HCT116 (cell line): ENCODE data around the gene ANKZF1. TPM values are rescaled to one million over a fixed set of nuclear protein-coding genes. Genes with fewer than 3 reads are reported as not detected.

Experiments used
- ATAC-seq: fragments of 200-7000 bp; cut with Tn5 transposase; 2 replicates; pipeline ENCODE4 v1.9.1; 2020; ENCODE audit warnings: mild to moderate bottlenecking, moderate library complexity
- BruUV-seq: library from RNA; stranded (reverse); fragments of 400-500 nt; replicated peaks from 2 replicates; lab custom pipeline; 2021; lab: Mats Ljungman, UMichigan
- CTCF ChIA-PET: fragments of 300-600 bp; sonication (Branson Sonifier 250); formaldehyde crosslinking; loops from one replicate; lab custom pipeline; 2021; ENCODE audit warnings: antibody characterized with exemption; lab: Charles Lee
- POLR2A ChIA-PET: fragments of 300-600, 350-600 bp; sonication (Branson Sonifier 250); formaldehyde crosslinking; loops from one replicate; lab custom pipeline; 2021; ENCODE audit warnings: antibody characterized with exemption; lab: Charles Lee
- RAD21 ChIA-PET, 2 experiments: fragments of 300-600 bp; sonication (Branson Sonifier 250); formaldehyde crosslinking; loops; one replicate each; lab custom pipeline; 2023; ENCODE audit warnings: low total read pairs in 2 of 2; ENCODE audit not compliant: uncharacterized antibody in 2 of 2, unreplicated experiment in 2 of 2, low non-redundant PET in 1 of 2; lab: Charles Lee
- DNase-seq: peaks from one replicate; pipeline ENCODE4 v3.0.0-alpha.2; 2010; ENCODE audit warnings: low read depth, low spot score
- H2AFZ ChIP-seq: fragments of 200-600 bp; shearing (Covaris generic), sonication (generic); 2 replicates; pipeline ENCODE4 v1.6.1; 2017; ENCODE audit warnings: low read depth, mixed run types, mixed read lengths, antibody characterized with exemption, low read length; ENCODE audit not compliant: poor library complexity, severe bottlenecking
- H3K27ac ChIP-seq: 2 replicates; pipeline ENCODE4 v1.5.1; 2012; ENCODE audit warnings: low read depth, low read length
- H3K27me3 ChIP-seq: fragments of 200-600 bp; sonication (generic); 2 replicates; pipeline ENCODE4 v1.6.1; 2016; ENCODE audit warnings: mixed run types, low read length, mixed read lengths; ENCODE audit not compliant: insufficient read depth
- H3K36me3 ChIP-seq, 2 experiments: fragments of 200-500 bp in 1 of 2; fragments of 200-600 bp in 1 of 2; sonication (Bioruptor generic) in 1 of 2; sonication (generic) in 1 of 2; 2 replicates each; pipeline versions ENCODE4 v1.5.1 to v1.6.1; 2014 to 2016; ENCODE audit warnings: low read length in 2 of 2, inconsistent platforms in 1 of 2, mixed read lengths in 1 of 2, mixed run types in 1 of 2; ENCODE audit not compliant: insufficient read depth in 2 of 2, control insufficient read depth in 1 of 2
- H3K4me1 ChIP-seq, 2 experiments: fragments of 200-600 bp in 1 of 2; sonication (generic) in 1 of 2; 2 replicates each; pipeline versions ENCODE4 v1.5.1 to v1.6.1; 2012 to 2017; ENCODE audit warnings: low read length in 2 of 2, inconsistent platforms in 1 of 2, mild to moderate bottlenecking in 1 of 2, mixed read lengths in 1 of 2, mixed run types in 1 of 2, moderate library complexity in 1 of 2; ENCODE audit not compliant: insufficient read depth in 2 of 2, control insufficient read depth in 1 of 2
- H3K4me2 ChIP-seq: fragments of 200-600 bp; sonication (generic); 2 replicates; pipeline ENCODE4 v1.6.1; 2017; ENCODE audit warnings: mixed run types, low read length, mixed read lengths
- H3K4me3 ChIP-seq, 2 experiments: fragments of 200-600 bp in 1 of 2; sonication (generic) in 1 of 2; replicated peaks in 1 of 2; 2 replicates each; pipeline ENCODE4 v1.5.1; 2011 to 2016; ENCODE audit warnings: low read length in 2 of 2, control low read depth in 1 of 2, low read depth in 1 of 2, mild to moderate bottlenecking in 1 of 2, mixed read lengths in 1 of 2, mixed run types in 1 of 2
- H3K79me2 ChIP-seq: fragments of 200-600 bp; sonication (generic); 2 replicates; pipeline ENCODE4 v1.6.1; 2017; ENCODE audit warnings: mild to moderate bottlenecking, mixed run types, low read length, moderate library complexity, mixed read lengths; ENCODE audit not compliant: insufficient read depth
- H3K9ac ChIP-seq: fragments of 200-600 bp; sonication (generic); 2 replicates; pipeline ENCODE4 v1.6.1; 2016; ENCODE audit warnings: low read length, mixed read lengths
- H3K9me2 ChIP-seq: fragments of 200-600 bp; sonication (generic), shearing (Covaris generic); 2 replicates; pipeline ENCODE4 v1.6.1; 2017; ENCODE audit warnings: mixed run types, mild to moderate bottlenecking, moderate library complexity; ENCODE audit not compliant: insufficient read depth
- H3K9me3 ChIP-seq, 2 experiments: fragments of 200-500 bp in 1 of 2; fragments of 200-600 bp in 1 of 2; sonication (Bioruptor generic) in 1 of 2; sonication (generic) in 1 of 2; 2 replicates each; pipeline ENCODE4 v1.6.1; 2014 to 2017; ENCODE audit warnings: low read length in 2 of 2, mixed read lengths in 2 of 2, inconsistent platforms in 1 of 2, low read depth in 1 of 2, mild to moderate bottlenecking in 1 of 2, mixed run types in 1 of 2, moderate library complexity in 1 of 2; ENCODE audit not compliant: control insufficient read depth in 1 of 2, insufficient read depth in 1 of 2
- H4K20me1 ChIP-seq: fragments of 200-600 bp; sonication (generic), shearing (Covaris generic); 2 replicates; pipeline ENCODE4 v1.6.1; 2017; ENCODE audit warnings: mixed run types, mild to moderate bottlenecking, moderate library complexity; ENCODE audit not compliant: insufficient read depth
- ELF1 ChIP-seq: IDR thresholded peaks from 2 replicates; pipeline ENCODE4 v1.6.1; 2012; ENCODE audit warnings: low read depth, borderline replicate concordance
- EZH2phosphoT487 ChIP-seq: fragments of 200-600 bp; IDR thresholded peaks from 2 replicates; pipeline ENCODE4 v1.6.1; 2018; ENCODE audit warnings: antibody characterized with exemption, borderline replicate concordance
- JUND ChIP-seq: IDR thresholded peaks from 2 replicates; pipeline ENCODE4 v1.6.1; 2012
- POLR2A ChIP-seq: IDR thresholded peaks from 2 replicates; pipeline ENCODE4 v1.7.0; 2011; ENCODE audit warnings: borderline replicate concordance; ENCODE audit not compliant: insufficient read depth, insufficient read length; ENCODE audit errors: extremely low read depth
- RAD21 ChIP-seq: IDR thresholded peaks from 2 replicates; pipeline ENCODE4 v1.6.1; 2012; ENCODE audit warnings: low read depth, mild to moderate bottlenecking
- SP1 ChIP-seq: IDR thresholded peaks from 2 replicates; pipeline ENCODE4 v1.6.1; 2012; ENCODE audit warnings: low read depth
- ZNF274 ChIP-seq: fragments of 200-500 bp; sonication (Bioruptor generic); IDR thresholded peaks from 2 replicates; pipeline ENCODE4 v1.6.1; 2014; ENCODE audit warnings: mild to moderate bottlenecking, low read depth, low read length, inconsistent platforms
- intact Hi-C: fragments of 100-400 bp; cut with micrococcal nuclease; formaldehyde crosslinking; loops from 2 replicates; pipeline ENCODE4 v1.10.0; 2022
- total RNA-seq: library from RNA; stranded (reverse); gene quantifications from one replicate; pipeline ENCODE4 v1.2.1, GENCODE V29; 2021; ENCODE audit not compliant: unreplicated experiment
- TF ChIP-seq, protein P1 (sequence below), 3 experiments: fragments of 200-600 bp in 1 of 3; sonication (generic) in 1 of 3; IDR thresholded peaks in 2 of 3; conservative IDR thresholded peaks in 1 of 3; 2 replicates each; pipeline ENCODE4 v1.5.1; 2012 to 2017; ENCODE audit warnings: low read depth in 2 of 3, low read length in 2 of 3, antibody characterized with exemption in 1 of 3, borderline replicate concordance in 1 of 3, control low read depth in 1 of 3, mild to moderate bottlenecking in 1 of 3, mixed read lengths in 1 of 3, mixed run types in 1 of 3, moderate library complexity in 1 of 3; ENCODE audit not compliant: insufficient read depth in 1 of 3
- TF ChIP-seq, protein P2 (sequence below): IDR thresholded peaks from 2 replicates; pipeline ENCODE4 v1.6.1; 2012
- TF ChIP-seq, protein P3 (sequence below): IDR thresholded peaks from 2 replicates; pipeline ENCODE4 v1.6.1; 2012; ENCODE audit warnings: low read depth

ANKZF1 gene
- total RNA-seq, 1 experiment from 2014 or later, result 64.7 TPM

DNA sequence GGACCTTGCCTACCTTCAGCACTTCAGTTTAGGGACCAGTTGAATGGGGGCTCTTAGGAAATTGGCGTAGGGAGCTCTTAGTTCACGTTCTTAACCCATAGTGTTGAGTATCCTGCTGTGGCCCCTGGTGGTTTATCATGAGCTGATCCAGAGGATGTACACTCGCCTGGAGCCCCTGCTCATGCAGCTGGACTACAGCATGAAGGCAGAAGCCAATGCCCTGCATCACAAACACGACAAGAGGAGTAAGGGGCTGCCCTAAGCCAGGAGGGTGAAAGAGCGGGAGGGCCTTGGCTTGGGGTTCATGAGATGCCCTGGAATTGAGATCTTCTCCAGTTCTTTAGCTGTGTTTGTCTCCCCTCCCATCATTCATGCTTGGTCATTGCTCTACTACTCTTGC lies 48.6 kb upstream of the ANKZF1 start:
- Histone ChIP-seq H3K4me1 (peaks cover 5 to 22% of the 10 kb centered on the region in 2 experiments; a peak in 3 of 4 replicates), H3K36me3 (peaks cover 13 to 17% of the 10 kb centered on the region in 2 experiments; a peak in 3 of 4 replicates), H3K9me3 (no peaks in the 10 kb centered on the region)
- CTCF ChIA-PET, result no interaction called here
- ATAC-seq, result no peak
- TF ChIP-seq POLR2A, result no peak
- no peak for TF ChIP-seq SP1
- no peak for TF ChIP-seq ZNF274
- TF ChIP-seq, protein P1, sequence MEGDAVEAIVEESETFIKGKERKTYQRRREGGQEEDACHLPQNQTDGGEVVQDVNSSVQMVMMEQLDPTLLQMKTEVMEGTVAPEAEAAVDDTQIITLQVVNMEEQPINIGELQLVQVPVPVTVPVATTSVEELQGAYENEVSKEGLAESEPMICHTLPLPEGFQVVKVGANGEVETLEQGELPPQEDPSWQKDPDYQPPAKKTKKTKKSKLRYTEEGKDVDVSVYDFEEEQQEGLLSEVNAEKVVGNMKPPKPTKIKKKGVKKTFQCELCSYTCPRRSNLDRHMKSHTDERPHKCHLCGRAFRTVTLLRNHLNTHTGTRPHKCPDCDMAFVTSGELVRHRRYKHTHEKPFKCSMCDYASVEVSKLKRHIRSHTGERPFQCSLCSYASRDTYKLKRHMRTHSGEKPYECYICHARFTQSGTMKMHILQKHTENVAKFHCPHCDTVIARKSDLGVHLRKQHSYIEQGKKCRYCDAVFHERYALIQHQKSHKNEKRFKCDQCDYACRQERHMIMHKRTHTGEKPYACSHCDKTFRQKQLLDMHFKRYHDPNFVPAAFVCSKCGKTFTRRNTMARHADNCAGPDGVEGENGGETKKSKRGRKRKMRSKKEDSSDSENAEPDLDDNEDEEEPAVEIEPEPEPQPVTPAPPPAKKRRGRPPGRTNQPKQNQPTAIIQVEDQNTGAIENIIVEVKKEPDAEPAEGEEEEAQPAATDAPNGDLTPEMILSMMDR (IDR thresholded peaks at IDR 0.05 in 2 of 3, conservative IDR thresholded peaks at IDR 0.05 in 1 of 3; ENCODE audit: borderline replicate concordance in 1 of 3, insufficient read depth in 1 of 3, low read depth in 2 of 3, low read length in 2 of 3), result no peak
- no peak for TF ChIP-seq ELF1
- TF ChIP-seq RAD21, result no peak
- TF ChIP-seq JUND, result no peak
- TF ChIP-seq, protein P2, sequence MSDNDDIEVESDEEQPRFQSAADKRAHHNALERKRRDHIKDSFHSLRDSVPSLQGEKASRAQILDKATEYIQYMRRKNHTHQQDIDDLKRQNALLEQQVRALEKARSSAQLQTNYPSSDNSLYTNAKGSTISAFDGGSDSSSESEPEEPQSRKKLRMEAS, result no peak
- TF ChIP-seq, protein P3, sequence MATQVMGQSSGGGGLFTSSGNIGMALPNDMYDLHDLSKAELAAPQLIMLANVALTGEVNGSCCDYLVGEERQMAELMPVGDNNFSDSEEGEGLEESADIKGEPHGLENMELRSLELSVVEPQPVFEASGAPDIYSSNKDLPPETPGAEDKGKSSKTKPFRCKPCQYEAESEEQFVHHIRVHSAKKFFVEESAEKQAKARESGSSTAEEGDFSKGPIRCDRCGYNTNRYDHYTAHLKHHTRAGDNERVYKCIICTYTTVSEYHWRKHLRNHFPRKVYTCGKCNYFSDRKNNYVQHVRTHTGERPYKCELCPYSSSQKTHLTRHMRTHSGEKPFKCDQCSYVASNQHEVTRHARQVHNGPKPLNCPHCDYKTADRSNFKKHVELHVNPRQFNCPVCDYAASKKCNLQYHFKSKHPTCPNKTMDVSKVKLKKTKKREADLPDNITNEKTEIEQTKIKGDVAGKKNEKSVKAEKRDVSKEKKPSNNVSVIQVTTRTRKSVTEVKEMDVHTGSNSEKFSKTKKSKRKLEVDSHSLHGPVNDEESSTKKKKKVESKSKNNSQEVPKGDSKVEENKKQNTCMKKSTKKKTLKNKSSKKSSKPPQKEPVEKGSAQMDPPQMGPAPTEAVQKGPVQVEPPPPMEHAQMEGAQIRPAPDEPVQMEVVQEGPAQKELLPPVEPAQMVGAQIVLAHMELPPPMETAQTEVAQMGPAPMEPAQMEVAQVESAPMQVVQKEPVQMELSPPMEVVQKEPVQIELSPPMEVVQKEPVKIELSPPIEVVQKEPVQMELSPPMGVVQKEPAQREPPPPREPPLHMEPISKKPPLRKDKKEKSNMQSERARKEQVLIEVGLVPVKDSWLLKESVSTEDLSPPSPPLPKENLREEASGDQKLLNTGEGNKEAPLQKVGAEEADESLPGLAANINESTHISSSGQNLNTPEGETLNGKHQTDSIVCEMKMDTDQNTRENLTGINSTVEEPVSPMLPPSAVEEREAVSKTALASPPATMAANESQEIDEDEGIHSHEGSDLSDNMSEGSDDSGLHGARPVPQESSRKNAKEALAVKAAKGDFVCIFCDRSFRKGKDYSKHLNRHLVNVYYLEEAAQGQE, result no peak
- TF ChIP-seq EZH2phosphoT487, result no peak
- TF ChIP-seq, all 23 proteins: peak for 0
- Histone ChIP-seq H3K9ac (no peak overlapping the region), H3K27ac (no peak overlapping the region), H3K9me2 (no peaks in the 10 kb centered on the region), H4K20me1 (no peaks in the 10 kb centered on the region), H3K27me3 (no peaks in the 10 kb centered on the region), H2AFZ (no peak overlapping the region), H3K4me2 (no peak overlapping the region), H3K4me3 (no peak overlapping the region), H3K79me2 (peaks cover 19% of the 10 kb centered on the region)
- intact Hi-C loops, result no loop called here
- DNase-seq, result no peak
- RAD21 ChIA-PET, result no interaction called here
- POLR2A ChIA-PET, result no interaction called here
- no TSS peak for BruUV-seq
